Peyer's patch (tissue), 4 donors: ENCODE results near the gene CLEC2L. TPM values are rescaled to one million over a fixed set of nuclear protein-coding genes. Genes with fewer than 3 reads are reported as not detected.

Experiments
- DNase-seq, 3 donors: peaks; one replicate each; pipeline ENCODE4 v3.0.0-alpha.2; 2017 to 2019
- H3K27ac ChIP-seq, 4 donors: fragments of 200-600 bp; sonication (generic); one replicate each; pipeline ENCODE4 v1.5.1; 2016 to 2019
- H3K27me3 ChIP-seq, 2 donors: fragments of 200-600 bp; sonication (generic); one replicate each; pipeline ENCODE4 v1.5.1; 2019
- H3K36me3 ChIP-seq, 3 donors: fragments of 200-600 bp; sonication (generic); one replicate each; pipeline ENCODE4 v1.5.1; 2016 to 2019
- H3K4me1 ChIP-seq, 4 donors: fragments of 200-600 bp; sonication (generic); one replicate each; pipeline ENCODE4 v1.5.1; 2016 to 2019
- H3K4me3 ChIP-seq, 4 donors: fragments of 200-600 bp; sonication (generic); 1 replicate in 3 of 4; 2 replicates in 1 of 4; pipeline ENCODE4 v1.5.1; 2016 to 2019; ENCODE audit warnings: mild to moderate bottlenecking in 1 of 4
- H3K9me3 ChIP-seq, 4 donors: fragments of 200-600 bp; sonication (generic); one replicate each; pipeline ENCODE4 v1.5.1; 2016 to 2019; ENCODE audit warnings: mild to moderate bottlenecking in 1 of 4
- CTCF ChIP-seq, 6 experiments: fragments of 450-650 bp in 4 of 6; fragments of 200-600 bp in 2 of 6; sonication (generic) in 1 of 6; IDR thresholded peaks; one replicate each; pipeline ENCODE4 v1.5.1; 2017 to 2019; ENCODE audit warnings: antibody characterized with exemption in 6 of 6, mild to moderate bottlenecking in 3 of 6, moderate library complexity in 1 of 6
- POLR2A ChIP-seq, 2 donors: fragments of 450-650 bp; IDR thresholded peaks; one replicate each; pipeline ENCODE4 v1.5.1; 2017; ENCODE audit warnings: antibody characterized with exemption in 2 of 2, mild to moderate bottlenecking in 2 of 2, moderate library complexity in 2 of 2
- total RNA-seq, 4 donors: library from RNA; depleted of rRNA; stranded (reverse); fragments of >200 nt; gene quantifications; one replicate each; pipeline ENCODE4 v1.1.0, GENCODE V29; 2016

CLEC2L gene
- total RNA-seq, 4 donors from 2014 or later, result not detected

- no peaks in the 10 kb centered on the region for H3K27me3 ChIP-seq
- DNase-seq, result no peak
- no peak overlapping the region for H3K4me3 ChIP-seq
- H3K36me3 ChIP-seq, result no peaks in the 10 kb centered on the region
- no peaks in the 10 kb centered on the region for H3K4me1 ChIP-seq
- TF ChIP-seq CTCF (IDR thresholded peaks at IDR 0.05), result no peak
- H3K27ac ChIP-seq, result no peak overlapping the region
- H3K9me3 ChIP-seq, result peaks cover 0 to 6% (median 3%) of the 10 kb centered on the region in 4 donors
Observed at GRCh38 chr7:139492293-139492692, 31.2 kb upstream of the CLEC2L start.

GRCh38 chr7:139494835-139495579 is 28.5 kb upstream of the CLEC2L start:
- no peak for TF ChIP-seq CTCF (IDR thresholded peaks at IDR 0.05)
- no peak for TF ChIP-seq POLR2A (IDR thresholded peaks at IDR 0.05)
- Histone ChIP-seq H3K27me3 (no peaks in the 10 kb centered on the region), H3K27ac (no peak overlapping the region), H3K4me1 (peaks cover 0 to 2% (median 0%) of the 10 kb centered on the region in 4 donors), H3K9me3 (peaks cover 0 to 6% (median 3%) of the 10 kb centered on the region in 4 donors), H3K4me3 (no peak overlapping the region), H3K36me3 (no peaks in the 10 kb centered on the region)
- no peak for DNase-seq

GRCh38 chr7:139495580-139496125 is 27.8 kb upstream of the CLEC2L start:
- no peaks in the 10 kb centered on the region for H3K27me3 ChIP-seq
- no peak for DNase-seq
- H3K36me3 ChIP-seq, result no peaks in the 10 kb centered on the region
- peaks cover 0 to 6% (median 3%) of the 10 kb centered on the region in 4 donors for H3K9me3 ChIP-seq
- H3K27ac ChIP-seq, result no peak overlapping the region
- no peak overlapping the region for H3K4me3 ChIP-seq
- TF ChIP-seq POLR2A (IDR thresholded peaks at IDR 0.05) (no peak), CTCF (IDR thresholded peaks at IDR 0.05) (no peak)
- peaks cover 0 to 4% (median 0%) of the 10 kb centered on the region in 4 donors for H3K4me1 ChIP-seq

DNA sequence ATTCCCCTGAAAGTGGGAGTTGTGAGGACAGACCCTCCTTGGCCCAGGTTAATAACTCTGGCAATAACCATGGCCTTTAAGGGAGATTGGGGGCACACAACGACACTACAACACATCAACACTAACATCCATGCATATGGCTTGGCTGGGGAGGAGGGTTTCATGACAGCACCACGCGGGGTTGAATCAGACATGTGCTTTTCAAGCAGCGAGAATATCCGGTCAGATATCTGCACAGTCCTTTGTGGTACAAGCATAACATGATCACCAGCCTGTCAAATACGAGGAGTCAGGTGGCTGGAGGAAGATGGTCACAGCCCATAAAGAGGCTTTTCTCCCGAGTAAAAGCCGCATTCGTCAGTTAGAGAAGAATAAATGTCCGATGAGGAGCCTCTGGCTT is 27.0 kb upstream of the CLEC2L start:
- TF ChIP-seq CTCF (IDR thresholded peaks at IDR 0.05) (no peak), POLR2A (IDR thresholded peaks at IDR 0.05) (no peak)
- peaks cover 0 to 4% (median 0%) of the 10 kb centered on the region in 4 donors for H3K4me1 ChIP-seq
- H3K4me3 ChIP-seq, result no peak overlapping the region
- no peaks in the 10 kb centered on the region for H3K36me3 ChIP-seq
- H3K27me3 ChIP-seq, result no peaks in the 10 kb centered on the region
- H3K9me3 ChIP-seq, result peaks cover 0 to 6% (median 3%) of the 10 kb centered on the region in 4 donors
- DNase-seq, result no peak
- no peak overlapping the region for H3K27ac ChIP-seq

GRCh38 chr7:139500770-139501138 is 22.7 kb upstream of the CLEC2L start:
- Histone ChIP-seq H3K9me3 (no peaks in the 10 kb centered on the region), H3K27ac (no peak overlapping the region), H3K36me3 (no peaks in the 10 kb centered on the region), H3K4me3 (no peak overlapping the region), H3K27me3 (no peaks in the 10 kb centered on the region), H3K4me1 (peaks cover 0 to 4% (median 0%) of the 10 kb centered on the region in 4 donors)
- TF ChIP-seq CTCF (IDR thresholded peaks at IDR 0.05) (no peak), POLR2A (IDR thresholded peaks at IDR 0.05) (no peak)
- no peak for DNase-seq
